MM.1S (cell line): ENCODE measurements around the gene HRAS.

Experiments used
- CTCF ChIP-seq: fragments of 300-600 bp; sonication (generic); IDR thresholded peaks from 2 replicates; pipeline ENCODE4 v1.5.1; 2016; ENCODE audit warnings: antibody characterized with exemption, low read length, mixed read lengths
- EZH2 ChIP-seq: fragments of 300-600 bp; sonication (generic); optimal IDR thresholded peaks from 2 replicates; pipeline ENCODE3; 2017; ENCODE audit warnings: low read depth, mild to moderate bottlenecking, antibody characterized with exemption, low read length, mixed read lengths
- EZH2phosphoT487 ChIP-seq: fragments of 300-600 bp; sonication (generic); IDR thresholded peaks from 2 replicates; pipeline ENCODE4 v1.6.1; 2018; ENCODE audit warnings: antibody characterized with exemption, low read length

GRCh38 chr11:529728-530411, 5.5 kb downstream of the HRAS start:
- no peak for TF ChIP-seq CTCF
- TF ChIP-seq EZH2phosphoT487: no peak
- no peak for TF ChIP-seq EZH2
